ENCODE results near the gene RBM23. TPM values are rescaled to one million over a fixed set of nuclear protein-coding genes. Genes with fewer than 3 reads are reported as not detected.

Gene RBM23
- total and polyA plus RNA-seq, 9 of the 15 experiments (the other 6 are each of a cell fraction or from before 2014, with no cell fraction given): 46.0 to 102 (median 58.5) TPM

GRCh38 chr14:22886500-22887259, 32.3 kb downstream of the RBM23 start (continued):
- TF ChIP-seq PTTG1 (tag; IDR thresholded peaks at IDR 0.05; ENCODE audit: low read depth) (no peak), DMBX1 (CRISPR knock-in tag; IDR thresholded peaks at IDR 0.05; ENCODE audit: borderline replicate concordance) (peak; percentile 43), ARID1B (IDR thresholded peaks at IDR 0.05) (no peak), TCF15 (CRISPR knock-in tag; IDR thresholded peaks at IDR 0.05) (no peak), NR4A1 (CRISPR knock-in tag; IDR thresholded peaks at IDR 0.05) (0 out of 2 replicates have a peak, but pooled peaks have one; percentile 61), NR4A1 (tag; IDR thresholded peaks at IDR 0.05) (no peak), UBTF (IDR thresholded peaks at IDR 0.05; ENCODE audit: borderline replicate concordance in 1 of 2, low read depth in 2 of 2, low read length in 2 of 2) (0 out of 4 replicates have a peak, but pooled peaks of 1 of the 2 experiments have one; percentile 35), BRCA1 (IDR thresholded peaks at IDR 0.05) (no peak), BRCA1 (CRISPR knock-in tag; IDR thresholded peaks at IDR 0.05) (peak; percentile 98), ZNF311 (CRISPR knock-in tag; IDR thresholded peaks at IDR 0.05) (no peak), POLR2B (IDR thresholded peaks at IDR 0.05; ENCODE audit: low read depth, partially characterized antibody) (peak; percentile 73), C11orf30 (IDR thresholded peaks at IDR 0.05; ENCODE audit: low read depth) (no peak), LCOR (CRISPR knock-in tag; IDR thresholded peaks at IDR 0.05) (peak; percentile 62; the same call in 1 of the 2 replicates), SUPT5H (IDR thresholded peaks at IDR 0.05) (peak; percentile 79), E2F5 (CRISPR knock-in tag; IDR thresholded peaks at IDR 0.05) (peak; percentile 91; the same call in 1 of the 2 replicates), KHSRP (IDR thresholded peaks at IDR 0.05) (no peak), SREBF2 (CRISPR knock-in tag; IDR thresholded peaks at IDR 0.05) (no peak), RBM22 (IDR thresholded peaks at IDR 0.05; ENCODE audit: low read depth, low read length, poor library complexity, severe bottlenecking) (peak; percentile 99), ETV5 (CRISPR knock-in tag; IDR thresholded peaks at IDR 0.05; ENCODE audit: low read depth) (peak; percentile 70), CCNT2 (IDR thresholded peaks at IDR 0.05; ENCODE audit: borderline replicate concordance, extremely low read depth, insufficient read length, low read depth, low read length) (peak; percentile 64), EZH2 (IDR thresholded peaks at IDR 0.05; ENCODE audit: borderline replicate concordance, low read depth, low read length) (no peak), ZNF518B (CRISPR knock-in tag; IDR thresholded peaks at IDR 0.05) (no peak)

All from K562 (cell line).